ENCODE data around the gene SLF2. TPM values are rescaled to one million over a fixed set of nuclear protein-coding genes. Genes with fewer than 3 reads are reported as not detected.

SLF2 gene
- total RNA-seq, 4 donors from 2014 or later: 34.1 to 47.9 (median 40.4) TPM

GRCh38 chr10:100998183-100998990 is 85.6 kb downstream of the SLF2 start:
- H3K36me3 ChIP-seq: peaks cover 1 to 2% of the 10 kb centered on the region in 2 donors
- TF ChIP-seq POLR2A (IDR thresholded peaks at IDR 0.05): peak in 1 of 2 donors; percentile 36
- no peak for TF ChIP-seq CTCF (IDR thresholded peaks at IDR 0.05)
- peak overlapping the region; percentile 99 to 100 (median 99) for H3K27ac ChIP-seq
- DNase-seq: peak; percentile 89 to 92
- peaks cover 29 to 39% of the 10 kb centered on the region in 2 donors for H3K4me1 ChIP-seq
- WGBS, 2 donors: 2 to 3% methylated on average over 21 to 25 of the region's 25 CpGs
- intact Hi-C loops (cut with DNase I): no loop called here
- H3K27me3 ChIP-seq: no peaks in the 10 kb centered on the region
- no peaks in the 10 kb centered on the region for H3K9me3 ChIP-seq
- H3K4me3 ChIP-seq (replicated peaks in 1 of 3): peak overlapping the region; percentile 59 to 81 (median 62)

GRCh38 chr10:100998991-100999741 is 86.4 kb downstream of the SLF2 start:
- H3K4me1 ChIP-seq: peaks cover 29 to 39% of the 10 kb centered on the region in 2 donors

DNA sequence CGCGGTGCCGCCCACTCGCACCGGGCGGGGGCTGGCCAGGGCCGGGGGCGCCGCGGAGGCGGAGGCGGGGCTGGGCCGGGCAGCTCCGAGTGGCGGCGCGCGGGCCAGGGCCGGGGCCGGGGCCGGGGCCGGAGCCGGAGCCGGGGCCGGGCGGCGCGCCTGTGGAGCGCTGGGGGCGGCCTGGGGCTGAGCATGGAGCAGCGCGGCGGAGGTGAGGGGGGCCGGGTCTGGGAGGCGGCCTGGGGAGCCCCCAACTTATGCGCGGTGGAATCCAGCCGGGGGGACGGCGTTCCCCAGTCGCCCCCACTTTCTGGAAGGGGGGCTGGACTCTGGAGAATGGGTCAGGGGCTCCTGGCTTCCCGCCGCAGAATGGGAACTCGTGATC is 87.0 kb downstream of the SLF2 start, which contains the start of gene LZTS2:
Gene LZTS2 (plus strand): TSS at position 67 of the 385 bp plus-strand sequence. CDS start 2,731 bp downstream, outside the sequence.
- Histone ChIP-seq H3K27me3 (no peaks in the 10 kb centered on the region), H3K27ac (peak within 1 kb of the TSS; percentile 99 to 100 (median 99)), H3K9me3 (no peaks in the 10 kb centered on the region), H3K4me1 (peaks cover 29 to 39% of the 10 kb centered on the region in 2 donors), H3K36me3 (peaks cover 10 to 13% of the 10 kb centered on the region in 2 donors), H3K4me3 (replicated peaks in 1 of 3) (peak within 1 kb of the TSS; percentile 52 to 81 (median 62))
- 0% methylated on average over 3 to 7 of the region's 44 CpGs for WGBS, 2 donors
- DNase-seq: no peak
- intact Hi-C loops (cut with DNase I): no loop called here
- peak in 1 of 6 experiments; percentile 6 for TF ChIP-seq CTCF (IDR thresholded peaks at IDR 0.05)
- no peak for TF ChIP-seq POLR2A (IDR thresholded peaks at IDR 0.05)

More at GRCh38 chr10:100998991-100999741, 86.4 kb downstream of the SLF2 start:
- intact Hi-C loops (cut with DNase I): no loop called here
- H3K27me3 ChIP-seq: no peaks in the 10 kb centered on the region
- 1 to 5% methylated on average over 6 to 11 of the region's 83 CpGs for WGBS, 2 donors
- H3K27ac ChIP-seq: peak overlapping the region; percentile 99 to 100 (median 99)
- TF ChIP-seq CTCF (IDR thresholded peaks at IDR 0.05) (peak; percentile 77 to 96 (median 94)), POLR2A (IDR thresholded peaks at IDR 0.05) (peak; percentile 85 to 95)
- peak; percentile 79 to 82 for DNase-seq
- H3K36me3 ChIP-seq: peaks cover 9 to 10% of the 10 kb centered on the region in 2 donors
- no peaks in the 10 kb centered on the region for H3K9me3 ChIP-seq
- peak overlapping the region; percentile 18 to 81 (median 62) for H3K4me3 ChIP-seq (replicated peaks in 1 of 3)

DNA sequence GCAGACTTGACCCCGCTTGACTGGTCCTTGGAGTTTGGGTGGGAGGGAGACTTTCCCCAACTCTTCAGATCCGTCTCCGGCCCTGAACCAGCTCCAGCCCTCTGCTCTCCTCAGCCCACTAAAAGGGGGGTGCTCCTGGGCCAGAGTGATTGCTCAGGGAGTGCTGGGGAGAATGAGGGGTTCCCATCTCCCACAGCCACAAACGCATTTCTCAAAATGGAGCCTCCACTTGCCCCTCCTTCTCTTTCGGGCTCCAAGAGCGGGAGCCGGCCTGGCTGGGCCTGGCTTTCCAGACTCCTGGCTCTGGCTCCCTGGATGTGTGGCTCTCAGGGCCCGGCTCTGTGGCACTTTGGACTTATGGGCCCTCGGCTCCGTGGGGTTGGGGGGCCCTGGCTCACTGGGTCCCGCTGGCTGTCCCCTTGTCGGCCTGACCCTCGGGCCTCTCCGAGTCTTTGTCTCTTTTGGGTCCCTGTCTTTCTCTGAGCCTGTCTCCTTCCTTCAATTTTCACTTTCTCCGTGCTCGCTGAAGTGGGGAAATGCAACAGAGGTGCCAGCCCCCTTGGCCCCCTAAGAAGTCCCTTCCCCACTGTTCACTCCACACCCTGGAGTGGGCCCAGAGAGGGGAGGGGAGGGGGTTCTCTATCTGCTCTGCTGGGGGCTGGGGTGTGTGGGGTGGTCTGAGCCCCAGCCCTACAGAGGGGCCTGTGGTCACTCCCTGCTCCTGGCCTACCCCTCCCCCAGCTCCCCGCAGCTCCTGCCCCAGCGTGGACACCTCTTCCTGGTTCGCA is 87.6 kb downstream of the SLF2 start:
- DNase-seq: peak; percentile 70 to 80
- H3K4me3 ChIP-seq (replicated peaks in 1 of 3): peak overlapping the region; percentile 52 to 68 (median 62)
- intact Hi-C loops (cut with DNase I): no loop called here
- no peaks in the 10 kb centered on the region for H3K9me3 ChIP-seq
- peaks cover 15% of the 10 kb centered on the region in 2 donors for H3K36me3 ChIP-seq
- H3K27ac ChIP-seq: peak overlapping the region; percentile 92 to 99 (median 99)
- WGBS, 2 donors: 0 to 10% methylated on average over 11 to 19 of the region's 19 CpGs
- H3K27me3 ChIP-seq: no peaks in the 10 kb centered on the region
- peaks cover 29 to 39% of the 10 kb centered on the region in 2 donors for H3K4me1 ChIP-seq
- TF ChIP-seq POLR2A (IDR thresholded peaks at IDR 0.05) (peak in 1 of 2 donors; percentile 17), CTCF (IDR thresholded peaks at IDR 0.05) (no peak)
